ENCODE results near the gene PWP2.
A peak's percentile ranks its signal among the peaks of the same experiment; 100 is the strongest.
"Not testable (repeated sequence)": the region's sequence is repeated elsewhere in the genome, so short reads cannot be mapped to it uniquely, and the experiment has no call there.

The PWP2 gene

DNA sequence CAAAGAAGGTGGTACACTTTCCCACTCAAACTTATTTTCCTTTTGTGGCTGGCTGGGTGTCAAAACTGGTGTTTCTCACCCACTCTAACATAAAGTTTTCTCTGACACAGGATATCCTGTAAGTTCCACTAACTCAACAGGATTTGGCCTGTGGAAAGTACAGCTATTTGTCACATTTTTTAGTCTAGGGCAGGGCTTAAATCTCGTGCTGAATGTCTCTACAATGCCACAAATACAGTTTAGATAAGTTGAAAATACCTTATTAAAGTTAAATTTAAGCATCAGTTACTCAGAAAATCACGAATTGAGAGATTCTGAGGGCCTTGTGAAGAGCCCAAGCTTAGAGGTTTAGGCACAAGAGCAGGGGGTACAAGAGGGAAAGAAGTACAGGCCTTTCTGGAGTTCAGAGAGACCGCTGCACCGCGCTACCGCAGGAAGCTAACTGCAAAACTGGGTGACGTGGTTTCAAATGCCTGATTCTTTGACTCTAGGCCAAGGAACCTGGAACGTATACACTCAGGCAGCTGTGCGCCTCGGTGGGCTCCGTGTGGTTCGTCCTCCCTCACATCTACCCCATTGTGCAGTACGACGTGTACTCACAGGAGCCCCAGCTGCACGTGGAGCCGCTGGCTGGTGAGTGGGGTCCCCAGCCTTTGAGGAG, 23.4 kb upstream of the PWP2 start:
- no peak for DNase-seq (ENCODE audit: low read depth)

DNA sequence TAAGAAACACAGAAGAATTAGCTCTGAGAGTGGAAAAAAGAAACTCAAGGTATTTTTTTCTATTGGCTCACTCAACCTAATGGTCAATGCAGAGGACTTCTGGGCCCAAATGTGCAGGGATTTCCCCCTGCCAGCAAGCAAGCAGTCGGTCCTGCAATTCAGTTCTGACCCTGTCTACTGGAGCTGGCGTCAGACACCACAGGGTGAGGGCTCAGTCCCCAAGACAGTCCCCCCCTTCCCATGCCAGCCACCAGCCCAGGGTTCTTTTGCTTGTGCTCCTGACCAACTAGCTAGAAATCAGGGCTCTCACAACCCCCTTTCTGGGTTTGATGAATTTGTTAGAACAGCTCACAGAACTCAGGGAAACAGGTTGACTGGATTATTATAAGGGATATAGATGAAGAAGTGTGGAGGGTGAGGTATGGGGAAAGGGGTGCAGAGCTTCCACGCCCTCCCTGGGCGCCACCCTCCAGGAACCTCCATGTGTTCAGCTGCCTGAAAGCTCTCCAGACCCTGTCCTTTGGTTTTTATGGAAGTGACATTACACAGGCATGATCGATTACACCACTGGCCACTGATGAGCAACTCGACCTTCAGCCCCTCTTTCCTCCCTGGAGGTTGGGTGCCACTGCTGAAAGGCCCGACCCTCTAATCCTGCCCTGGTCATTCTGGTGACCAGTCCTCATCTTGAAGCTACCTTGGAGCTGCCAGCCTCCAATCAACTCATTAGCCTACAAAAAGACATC, 22.5 kb upstream of the PWP2 start:
- no peak for DNase-seq (ENCODE audit: low read depth)

DNA sequence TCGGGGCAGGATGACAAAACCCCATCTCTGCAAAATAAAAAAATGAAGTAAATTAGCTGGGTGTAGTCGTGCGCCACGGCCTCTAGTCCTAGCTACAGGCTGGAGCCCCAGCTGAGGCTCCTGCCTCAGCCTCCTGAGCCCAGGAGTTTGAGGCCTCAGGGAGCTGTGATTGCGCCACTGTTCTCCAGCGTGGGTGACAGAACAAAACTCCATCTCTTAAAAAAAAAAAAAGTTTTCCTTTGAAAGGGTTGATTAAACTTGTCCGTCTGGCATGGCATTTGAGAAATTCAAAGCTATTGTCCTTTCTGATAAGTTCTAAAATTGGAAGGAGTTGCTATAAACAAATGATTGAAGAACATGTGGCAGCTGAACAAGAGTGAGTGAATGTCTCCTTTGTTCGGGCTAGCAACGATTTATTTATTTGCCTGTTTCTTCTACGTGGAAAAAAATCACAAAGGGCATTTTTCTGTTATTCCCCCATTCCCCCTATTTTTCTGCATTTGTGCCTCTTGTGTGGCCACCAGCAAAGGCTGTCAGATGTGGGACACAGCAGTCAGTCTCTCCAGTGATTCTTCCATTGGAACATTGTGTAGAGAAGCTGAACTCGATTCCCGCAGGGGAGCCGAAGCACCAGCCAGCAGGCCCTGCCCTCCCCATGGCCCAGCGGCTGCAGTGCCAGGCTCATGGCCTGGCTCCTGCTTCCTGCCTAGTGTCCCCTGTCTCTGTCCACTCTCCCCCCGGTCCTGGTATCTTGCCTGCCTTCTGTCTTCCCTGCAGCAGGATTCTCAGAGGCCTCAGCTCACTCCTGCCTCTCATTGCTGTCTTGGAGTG, 21.5 kb upstream of the PWP2 start:
- no peak for DNase-seq (ENCODE audit: low read depth)

DNA sequence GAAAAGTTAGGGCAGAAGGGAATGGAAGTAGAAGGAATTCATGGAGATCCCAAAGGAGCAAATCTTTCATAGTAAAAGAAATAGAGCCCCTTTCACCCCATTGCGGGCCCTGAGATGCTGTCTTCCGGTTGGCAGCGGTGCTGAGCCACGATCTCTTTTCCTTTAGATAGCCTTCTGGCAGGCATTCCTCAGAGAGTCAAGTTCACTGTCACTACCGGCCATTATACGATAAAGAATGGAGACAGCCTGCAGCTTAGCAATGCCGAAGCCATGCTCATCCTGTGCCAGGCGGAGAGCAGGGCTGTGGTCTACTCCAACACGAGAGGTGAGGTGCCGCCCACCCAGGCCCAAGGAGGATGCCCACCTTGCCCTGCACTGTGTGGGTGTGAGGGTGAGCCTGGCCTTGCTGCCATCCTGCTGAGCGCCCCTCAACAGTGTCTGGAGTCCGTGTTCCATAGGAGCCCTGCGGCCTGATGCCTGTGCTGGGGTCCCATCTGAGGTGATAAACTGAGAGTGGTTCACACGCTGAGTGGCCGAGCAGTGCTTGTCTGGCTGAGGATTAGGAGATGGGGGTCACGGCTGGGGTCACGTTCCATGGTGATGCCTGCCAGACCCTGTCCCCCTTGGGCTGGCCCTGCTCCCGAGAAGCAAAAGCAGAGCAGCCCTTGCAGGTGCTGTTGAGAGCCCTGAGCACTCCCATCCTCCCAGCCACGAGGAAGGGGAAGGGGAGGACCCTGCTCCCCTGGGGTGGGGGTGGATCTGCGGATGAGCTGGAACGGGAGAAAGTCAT, 20.4 kb upstream of the PWP2 start:
- no peak for DNase-seq (ENCODE audit: low read depth)

DNA sequence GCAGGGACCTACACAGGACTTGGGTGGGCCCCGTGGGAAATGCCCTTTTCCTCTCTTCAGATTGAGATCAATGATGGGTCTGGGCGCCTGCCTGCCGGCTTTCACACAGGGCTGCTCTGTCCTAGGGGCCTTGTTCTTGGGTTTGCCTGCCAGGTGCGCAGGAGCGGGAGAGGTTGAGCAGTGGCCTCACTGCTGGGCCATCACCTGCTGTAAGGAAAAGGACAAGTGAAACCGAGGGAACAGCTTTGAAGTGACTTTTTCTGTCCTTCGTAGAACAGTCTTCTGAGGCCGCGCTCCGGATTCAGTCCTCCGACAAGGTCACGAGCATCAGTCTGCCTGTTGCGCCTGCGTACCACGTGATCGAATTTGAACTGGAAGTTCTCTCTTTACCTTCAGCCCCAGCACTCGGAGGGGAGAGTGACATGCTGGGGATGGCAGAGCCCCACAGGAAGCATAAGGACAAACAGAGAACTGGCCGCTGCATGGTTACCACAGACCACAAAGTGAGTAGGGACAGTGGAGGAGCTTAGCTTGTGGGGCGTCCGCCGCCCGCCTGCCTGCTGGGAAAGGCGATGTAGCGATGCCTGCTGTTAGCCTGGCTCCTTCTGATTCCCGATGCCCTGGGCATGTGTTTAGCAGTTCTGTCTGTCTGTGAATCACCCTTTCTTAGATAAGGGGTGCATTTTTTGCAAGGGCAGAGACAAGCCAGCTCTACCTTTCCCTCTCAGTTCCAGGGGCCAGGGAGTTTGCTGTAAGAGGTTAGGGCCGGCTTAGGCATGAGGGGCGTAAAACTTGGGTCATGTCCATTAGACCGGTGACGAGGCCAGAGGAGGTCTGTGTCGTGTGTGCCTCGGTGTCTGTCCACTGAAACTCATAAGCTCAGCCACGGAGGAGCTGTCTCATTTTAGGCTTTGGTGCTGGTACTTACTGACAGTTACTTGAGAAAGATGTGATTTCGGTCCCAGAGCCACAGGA, 19.5 kb upstream of the PWP2 start:
- peak; percentile 94 for DNase-seq (ENCODE audit: low read depth)

DNA sequence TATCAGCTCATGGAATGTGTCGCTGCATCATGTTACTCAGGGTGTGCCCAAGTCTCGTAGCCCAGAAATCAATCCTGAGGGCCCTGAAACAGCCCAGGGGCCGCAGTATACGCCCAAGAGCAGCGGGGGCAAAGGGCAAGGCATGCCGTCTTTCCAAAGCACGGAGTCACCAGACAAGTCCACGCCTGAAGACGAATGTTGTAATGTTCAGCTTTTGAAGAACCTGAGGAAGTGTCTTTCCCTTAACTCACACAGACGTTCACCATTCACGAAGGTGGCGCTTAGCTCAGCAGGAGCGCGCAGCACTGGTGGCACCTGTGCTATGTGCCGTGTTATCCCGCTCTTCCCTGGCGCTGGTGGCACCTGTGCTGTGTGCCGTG, 18.8 kb upstream of the PWP2 start:
- DNase-seq (ENCODE audit: low read depth) = no peak

DNA sequence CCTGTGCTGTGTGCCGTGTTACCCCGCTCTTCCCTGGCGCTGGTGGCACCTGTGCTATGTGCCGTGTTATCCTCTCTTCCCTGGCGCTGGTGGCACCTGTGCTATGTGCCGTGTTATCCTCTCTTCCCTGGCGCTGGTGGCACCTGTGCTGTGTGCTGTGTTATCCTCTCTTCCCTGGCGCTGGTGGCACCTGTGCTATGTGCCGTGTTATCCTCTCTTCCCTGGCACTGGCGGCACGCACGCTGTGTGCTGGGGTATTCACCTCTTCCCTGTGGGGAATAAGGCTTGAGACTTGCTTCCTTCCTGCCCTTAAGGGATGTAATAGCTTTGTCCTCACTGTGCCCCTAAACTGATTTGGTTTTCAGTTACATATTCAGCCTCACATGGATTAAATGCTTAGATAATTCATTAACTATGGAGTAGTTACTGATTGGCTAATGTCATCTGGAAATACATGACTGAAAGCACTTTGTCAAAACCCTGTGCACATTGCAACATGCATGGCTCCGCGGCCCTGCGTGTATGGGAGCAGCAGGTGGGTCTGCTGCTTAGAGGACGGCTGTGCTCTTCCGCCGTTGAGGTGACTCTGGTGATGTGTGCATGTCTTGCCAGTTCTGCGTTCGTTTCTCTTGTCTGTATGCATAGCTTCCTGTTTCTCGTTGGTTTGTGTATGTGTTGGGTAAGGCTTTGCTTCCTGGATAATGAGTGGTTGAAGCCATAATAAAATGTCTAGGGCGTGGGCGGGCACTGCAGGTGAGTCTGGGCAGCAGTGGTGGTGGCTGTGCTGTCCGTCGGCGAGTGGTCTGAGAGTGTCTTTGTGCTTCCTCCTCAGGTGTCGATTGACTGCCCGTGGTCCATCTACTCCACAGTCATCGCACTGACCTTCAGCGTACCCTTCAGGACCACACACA, 17.9 kb upstream of the PWP2 start:
- DNase-seq (ENCODE audit: low read depth) = no peak

DNA sequence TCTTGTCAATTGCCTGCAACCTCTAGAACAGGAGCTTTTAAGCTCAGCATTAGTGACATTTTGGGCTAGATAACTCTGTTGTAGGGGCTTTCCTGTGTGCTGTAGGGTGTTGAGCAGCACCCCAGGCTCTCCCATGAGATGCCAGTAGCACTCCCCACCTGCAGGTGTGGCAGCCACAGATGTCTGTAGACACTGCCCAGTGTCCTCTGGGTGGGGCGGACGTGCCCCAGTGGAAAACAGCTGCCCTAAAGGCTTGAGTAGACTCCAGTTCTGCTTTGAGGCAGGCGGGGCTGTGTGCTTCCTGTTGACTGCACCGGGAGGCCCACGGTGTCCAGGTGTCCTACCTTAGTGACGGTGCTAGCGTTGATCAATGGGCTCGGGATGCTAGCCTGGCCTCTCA, 16.9 kb upstream of the PWP2 start:
- no peak for DNase-seq (ENCODE audit: low read depth)

DNA sequence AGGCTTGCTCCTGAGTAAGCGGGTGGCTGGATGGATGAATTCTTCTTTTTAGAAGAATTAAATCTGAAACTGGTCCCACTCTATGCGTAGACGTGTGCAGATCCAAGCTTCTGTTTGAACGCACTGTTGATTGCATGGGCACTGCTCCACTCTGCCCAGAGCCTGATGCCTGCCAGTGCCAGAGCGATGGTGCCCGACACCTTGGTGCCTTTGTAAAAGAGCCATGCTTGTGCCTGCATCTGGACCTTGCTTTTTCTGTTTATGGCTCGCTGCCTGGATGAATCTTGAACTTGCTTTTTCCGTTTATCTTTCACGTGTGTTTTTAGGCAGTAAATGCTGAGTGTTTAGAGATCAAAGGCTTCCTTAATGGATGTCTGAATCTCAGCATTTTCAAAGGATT, 15.0 kb upstream of the PWP2 start:
- no peak for DNase-seq (ENCODE audit: low read depth)

DNA sequence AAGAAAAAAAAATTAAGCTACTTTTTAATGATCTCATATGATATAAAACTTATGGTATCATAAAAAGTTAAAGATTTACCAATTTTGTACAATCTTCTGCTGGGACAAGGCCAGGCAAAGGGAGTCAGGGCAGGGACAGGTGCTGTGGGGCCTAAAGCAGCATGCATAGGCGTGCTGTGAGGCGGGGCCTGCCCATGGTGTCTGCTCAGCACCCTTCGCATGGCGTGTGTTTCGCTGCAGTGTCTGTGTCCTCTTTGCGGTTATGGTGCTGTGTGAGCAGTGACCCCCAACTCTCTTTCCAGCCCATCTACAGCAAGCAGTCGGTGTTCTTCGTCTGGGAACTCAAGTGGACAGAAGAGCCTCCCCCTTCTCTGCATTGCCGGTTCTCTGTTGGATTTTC, 13.4 kb upstream of the PWP2 start:
- DNase-seq (ENCODE audit: low read depth) = no peak

DNA sequence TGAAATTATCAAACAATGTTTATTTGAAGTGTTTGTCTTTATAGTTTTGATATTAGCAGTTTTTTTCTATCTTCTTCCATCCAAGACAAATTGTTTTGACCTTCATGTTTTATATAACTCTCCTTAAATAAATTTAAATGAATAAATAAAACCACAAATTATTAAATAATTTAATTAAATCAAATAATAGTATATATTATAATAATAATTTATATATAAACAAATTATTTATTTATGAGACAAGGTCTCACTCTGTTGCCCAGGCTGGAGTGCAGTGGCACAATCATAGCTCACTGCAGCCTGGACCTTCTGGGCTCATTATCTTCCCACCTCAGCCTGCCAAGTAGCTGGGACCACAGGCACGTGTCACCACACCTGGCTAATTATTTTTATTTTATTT, 12.4 kb upstream of the PWP2 start:
- DNase-seq (ENCODE audit: low read depth) = no peak

DNA sequence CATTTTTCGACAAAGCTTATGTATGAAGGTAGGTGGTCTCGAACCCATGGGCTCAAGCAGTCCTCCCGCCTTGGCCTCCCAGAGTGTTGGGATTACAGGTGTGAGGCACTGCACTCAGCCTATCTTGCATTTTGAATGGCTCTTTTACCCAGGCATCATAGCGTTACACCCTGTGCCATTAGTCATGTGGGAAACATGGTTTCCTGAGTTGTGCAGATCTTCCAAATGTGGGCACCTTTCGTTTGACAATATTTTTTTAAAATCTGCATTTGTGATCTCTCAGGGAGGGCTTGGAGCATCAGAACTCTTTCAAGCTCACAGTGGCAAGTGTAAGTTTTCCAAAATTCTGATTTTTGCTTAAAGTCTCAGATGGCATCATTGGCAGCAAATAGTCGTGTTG, 8.7 kb upstream of the PWP2 start:
- DNase-seq (ENCODE audit: low read depth) = not testable (repeated sequence)

DNA sequence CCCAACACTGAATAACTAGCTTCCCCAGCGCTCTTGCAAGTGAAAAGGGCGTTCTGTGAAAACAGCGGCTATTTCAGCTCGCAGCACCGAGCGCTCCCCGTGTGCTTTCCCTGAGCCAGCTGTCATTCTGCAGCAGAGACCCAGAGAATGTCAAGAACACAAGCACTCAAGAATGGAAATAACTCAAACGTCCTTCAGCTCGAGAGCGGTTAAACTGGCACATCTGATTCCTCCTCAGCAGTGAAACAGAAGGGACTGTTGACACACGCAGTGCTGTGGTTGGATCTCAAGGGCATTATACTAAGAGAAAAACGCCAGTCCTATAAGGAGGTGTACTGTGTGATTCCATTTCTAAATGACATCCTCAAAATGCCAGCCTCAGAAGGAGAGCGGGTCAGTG, 8.2 kb upstream of the PWP2 start:
- DNase-seq (ENCODE audit: low read depth) = not testable (repeated sequence)

DNA sequence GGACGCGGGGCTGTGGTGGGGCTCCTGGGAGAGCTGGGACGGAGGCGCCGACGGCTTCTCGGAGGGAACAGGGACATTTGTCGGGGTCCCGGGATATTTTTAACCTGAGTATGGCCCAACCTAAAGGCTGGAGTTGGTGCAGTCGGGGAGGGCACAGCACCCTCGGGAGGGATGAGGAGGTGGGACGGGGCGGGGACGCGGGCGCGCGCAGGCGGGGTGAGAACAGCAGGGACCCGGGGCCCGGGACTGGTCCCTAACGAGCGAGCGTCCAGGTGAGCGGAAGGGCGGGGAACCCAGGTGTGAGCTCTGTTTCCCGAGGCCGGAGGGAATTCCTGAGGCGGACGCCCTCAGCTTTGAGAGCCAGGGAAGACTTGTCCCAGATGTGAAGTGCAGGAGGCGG, 390 bp downstream of the PWP2 start:
- not testable (repeated sequence) for DNase-seq (ENCODE audit: low read depth)

DNA sequence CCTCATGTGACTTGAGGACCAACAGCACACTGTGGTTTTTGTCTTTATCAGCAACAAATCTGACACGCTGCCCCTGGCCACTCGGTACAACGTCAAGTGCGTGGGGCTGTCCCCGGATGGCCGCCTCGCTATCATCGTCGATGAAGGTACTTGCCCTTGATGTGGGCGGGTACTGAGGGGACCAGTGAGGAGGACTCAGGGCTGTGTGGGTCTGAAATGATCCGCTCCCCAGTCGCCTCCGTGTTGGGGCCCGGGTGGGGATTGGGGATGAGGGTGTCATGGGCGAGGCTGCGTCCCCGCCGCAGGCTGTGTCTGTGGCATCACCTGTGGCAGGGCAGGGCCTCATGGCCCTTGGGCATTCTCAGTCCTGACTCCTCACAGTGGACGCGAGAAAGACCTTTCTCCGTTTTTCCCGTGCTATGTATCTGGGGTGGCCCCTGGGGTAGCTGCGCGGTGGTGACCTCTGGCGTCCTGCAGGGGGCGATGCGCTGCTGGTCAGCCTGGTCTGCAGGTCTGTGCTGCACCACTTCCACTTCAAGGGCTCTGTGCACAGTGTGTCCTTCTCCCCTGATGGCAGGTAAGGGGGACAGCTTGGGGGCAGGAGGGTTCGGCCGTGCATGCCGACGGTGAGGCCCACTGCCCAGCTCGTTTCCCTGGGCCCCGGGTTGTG, 6.6 kb downstream of the PWP2 start:
- not testable (repeated sequence) for DNase-seq (ENCODE audit: low read depth)

DNA sequence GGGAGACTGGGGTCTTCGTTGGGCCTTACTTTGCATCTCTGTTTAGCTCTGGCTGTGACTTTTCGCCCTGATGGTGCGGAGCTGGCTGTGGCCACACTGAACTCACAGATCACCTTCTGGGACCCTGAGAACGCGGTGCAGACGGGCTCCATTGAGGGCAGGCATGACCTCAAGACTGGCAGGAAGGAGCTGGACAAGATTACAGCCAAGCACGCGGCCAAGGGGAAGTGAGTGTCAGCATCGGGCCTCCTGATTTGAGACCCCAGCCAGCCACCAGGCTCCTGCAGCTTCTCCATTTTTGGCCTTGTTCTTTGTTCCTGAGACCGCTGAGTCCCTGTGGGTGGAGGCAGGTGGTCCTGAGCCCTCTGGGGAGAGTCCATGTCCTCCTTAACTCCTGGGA, 14.9 kb downstream of the PWP2 start:
- not testable (repeated sequence) for DNase-seq (ENCODE audit: low read depth)

DNA sequence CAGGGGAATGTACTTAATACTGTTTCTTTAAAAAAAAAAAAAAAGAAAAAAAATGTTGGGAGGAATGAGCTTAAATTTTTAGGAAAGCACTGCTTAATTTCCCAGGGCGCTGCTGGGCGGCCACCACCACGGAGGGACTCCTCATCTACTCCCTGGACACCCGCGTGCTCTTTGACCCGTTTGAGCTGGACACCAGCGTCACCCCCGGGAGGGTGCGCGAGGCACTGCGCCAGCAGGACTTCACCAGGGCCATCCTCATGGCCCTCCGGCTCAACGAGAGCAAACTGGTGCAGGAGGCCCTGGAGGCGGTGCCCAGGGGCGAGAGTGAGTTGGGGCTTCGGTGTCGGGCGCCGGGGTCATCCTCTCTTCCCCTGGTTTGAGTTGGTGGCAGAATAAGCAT, 20.6 kb downstream of the PWP2 start:
- DNase-seq (ENCODE audit: low read depth) = not testable (repeated sequence)

DNA sequence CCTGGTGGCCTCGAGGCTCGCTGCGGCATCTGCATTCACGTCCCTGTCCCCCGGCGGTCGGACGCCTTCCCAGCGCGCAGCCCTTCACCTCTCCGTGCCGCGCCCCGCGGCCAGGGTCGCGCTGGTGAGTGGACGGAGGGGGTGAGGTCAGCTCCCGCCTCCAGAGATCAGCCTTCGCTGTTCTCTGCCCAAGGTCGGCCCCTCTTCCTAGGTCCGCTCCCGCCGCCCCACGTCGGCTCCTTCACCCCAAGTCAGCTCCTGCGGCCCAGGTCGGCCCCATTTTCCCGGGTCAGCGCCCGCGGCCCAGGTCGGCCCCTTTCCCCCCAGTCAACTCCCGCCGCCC, 26.5 kb downstream of the PWP2 start:
- DNase-seq (ENCODE audit: low read depth) = not testable (repeated sequence)

DNA sequence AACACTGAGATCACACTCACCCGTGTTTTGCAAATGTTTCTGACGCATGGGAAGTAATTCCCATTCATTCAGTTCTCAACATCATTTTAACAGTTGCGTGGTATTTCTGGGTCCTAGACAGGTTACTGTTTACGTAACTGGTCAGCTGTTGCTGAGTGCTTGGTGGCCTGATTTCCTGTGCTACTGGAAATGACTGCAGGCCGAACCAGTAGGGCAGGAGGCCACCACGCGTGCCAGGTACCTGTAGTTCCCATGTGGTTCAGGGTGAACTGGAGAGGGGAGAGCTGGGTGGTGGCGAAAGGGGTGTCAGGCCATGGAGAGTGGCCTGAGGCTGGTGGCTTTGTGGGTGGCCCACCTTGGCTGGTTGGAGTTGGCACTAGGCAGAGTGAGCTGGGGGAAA, 27.5 kb downstream of the PWP2 start:
- not testable (repeated sequence) for DNase-seq (ENCODE audit: low read depth)

Measured in CMK (cell line).